GM19438 (cell line): ENCODE results near the gene NFATC1.

ENCODE experiments used
- ATAC-seq: cut with Tn5 transposase; IDR thresholded peaks from one replicate; pipeline ENCODE4 v1.9.1; 2021; ENCODE audit warnings: low read depth; ENCODE audit not compliant: unreplicated experiment

NFATC1 gene

GRCh38 chr18:79395761-79396404 lies at the start of gene NFATC1:
Gene NFATC1 (plus strand): TSS chr18:79395930. CDS start chr18:79396225, 295 bp downstream.
- no peak for ATAC-seq

GRCh38 chr18:79345981-79346380 lies 49.7 kb upstream of the NFATC1 start:
- no peak for ATAC-seq

- no peak for ATAC-seq
These were observed 47.7 kb upstream of the NFATC1 start for GRCh38 chr18:79348066-79348465.

- no peak for ATAC-seq
These were observed 43.3 kb upstream of the NFATC1 start for GRCh38 chr18:79352432-79352831.

GRCh38 chr18:79353267-79353666 lies 42.5 kb upstream of the NFATC1 start:
- ATAC-seq: no peak

- no peak for ATAC-seq
These were observed 41.4 kb upstream of the NFATC1 start for GRCh38 chr18:79354350-79354749.

GRCh38 chr18:79355433-79356335 lies 40.0 kb upstream of the NFATC1 start:
- ATAC-seq: peak; percentile 46

- peak; percentile 92 for ATAC-seq
These were observed 39.3 kb upstream of the NFATC1 start for GRCh38 chr18:79356435-79356834.

GRCh38 chr18:79360933-79361332 lies 34.8 kb upstream of the NFATC1 start:
- ATAC-seq: no peak

- no peak for ATAC-seq
These were observed 33.8 kb upstream of the NFATC1 start for GRCh38 chr18:79361766-79362522.

- ATAC-seq: no peak
These were observed 30.0 kb upstream of the NFATC1 start for GRCh38 chr18:79365701-79366100.

GRCh38 chr18:79366177-79367094 lies 29.3 kb upstream of the NFATC1 start:
- no peak for ATAC-seq

GRCh38 chr18:79367480-79367879 lies 28.2 kb upstream of the NFATC1 start:
- ATAC-seq: no peak

GRCh38 chr18:79367989-79368388 lies 27.7 kb upstream of the NFATC1 start:
- ATAC-seq: no peak

- no peak for ATAC-seq
These were observed 27.0 kb upstream of the NFATC1 start for GRCh38 chr18:79368681-79369080.

GRCh38 chr18:79371561-79372121 lies 24.1 kb upstream of the NFATC1 start:
- ATAC-seq: no peak

GRCh38 chr18:79372461-79372860 lies 23.3 kb upstream of the NFATC1 start:
- no peak for ATAC-seq

- ATAC-seq: no peak
These were observed 22.7 kb upstream of the NFATC1 start for GRCh38 chr18:79372991-79373390.

- ATAC-seq: no peak
These were observed 22.0 kb upstream of the NFATC1 start for GRCh38 chr18:79373736-79374135.
